GM23338 (cell line): Measurements from ENCODE around the gene METAP1D.

Source experiments
- CREB1 ChIP-seq: fragments of 250-450 bp; sonication (Bioruptor Pico); IDR thresholded peaks from 2 replicates; pipeline ENCODE4 v1.5.0; 2020; ENCODE audit warnings: low read depth, mild to moderate bottlenecking, moderate library complexity
- CTCF ChIP-seq, 2 experiments: fragments of 200-600 bp in 1 of 2; sonication (generic) in 1 of 2; conservative IDR thresholded peaks; 2 replicates each; pipeline versions ENCODE4 v1.5.1 to v1.6.1; 2016 to 2017; ENCODE audit warnings: antibody characterized with exemption in 2 of 2, low read depth in 2 of 2, mild to moderate bottlenecking in 2 of 2, moderate library complexity in 1 of 2
- EZH2 ChIP-seq: fragments of 200-600 bp; sonication (generic); IDR thresholded peaks from one replicate; pipeline ENCODE4 v1.8.0; 2017; ENCODE audit warnings: antibody characterized with exemption, mild to moderate bottlenecking, low read depth; ENCODE audit not compliant: unreplicated experiment
- REST ChIP-seq: IDR thresholded peaks from one replicate; pipeline ENCODE4 v1.6.1; 2018; ENCODE audit warnings: antibody characterized with exemption; ENCODE audit not compliant: unreplicated experiment

GRCh38 chr2:172053486-172053885, 53.7 kb downstream of the METAP1D start:
- TF ChIP-seq EZH2 (no peak), CREB1 (no peak), REST (no peak), CTCF (conservative IDR thresholded peaks at IDR 0.05; ENCODE audit: low read depth in 2 of 2) (no peak)
